HepG2 (cell line): ENCODE results near the gene GADD45G. TPM values are rescaled to one million over a fixed set of nuclear protein-coding genes. Genes with fewer than 3 reads are reported as not detected.
A peak's percentile ranks its signal among the peaks of the same experiment; 100 is the strongest.

ENCODE experiments used
- ATAC-seq: fragments of 200-7000 bp; cut with Tn5 transposase; 3 replicates; pipeline ENCODE4 v1.9.1; 2020; ENCODE audit warnings: mild to moderate bottlenecking, moderate library complexity
- BruUV-seq: library from RNA; stranded (reverse); fragments of 400-500 nt; replicated peaks from 2 replicates; lab custom pipeline; 2021; lab: Mats Ljungman, UMichigan
- CTCF ChIA-PET: fragments of 300-600 bp; formaldehyde crosslinking; extraction: SDS; loops from one replicate; lab custom pipeline; 2021; ENCODE audit warnings: low total read pairs, inconsistent platforms, low intra/inter-chr PET ratio; lab: Yijun Ruan, JAX
- POLR2A ChIA-PET: fragments of 350-600 bp; sonication (Branson Sonifier 250); formaldehyde crosslinking; loops from one replicate; lab custom pipeline; 2020; ENCODE audit warnings: antibody characterized with exemption, inconsistent platforms; lab: Yijun Ruan, JAX
- DNase-seq: peaks from one replicate; pipeline ENCODE4 v3.0.0-alpha.2; 2015; ENCODE audit warnings: low spot score
- FAIRE-seq: peaks from 3 replicates; lab custom pipeline; 2011; peaks lifted over from hg19 to GRCh38; lab: Jason Lieb, UNC
- H2AFZ ChIP-seq: one replicate; pipeline ENCODE4 v1.6.1; 2011; ENCODE audit warnings: low read length, inconsistent platforms
- H3K27ac ChIP-seq: fragments of 300-600 bp; 3 replicates; pipeline ENCODE4 v1.8.0; 2011; ENCODE audit warnings: mixed run types, mild to moderate bottlenecking, mixed read lengths, low read length, inconsistent platforms; ENCODE audit not compliant: insufficient read depth; ENCODE audit errors: extremely low read length
- H3K27me3 ChIP-seq, 2 experiments: fragments of 200-600 bp in 1 of 2; 2 replicates in 1 of 2; 3 replicates in 1 of 2; pipeline versions ENCODE4 v1.6.0 to v1.8.0; 2011; ENCODE audit warnings: low read length in 2 of 2, mild to moderate bottlenecking in 2 of 2, moderate library complexity in 2 of 2, inconsistent platforms in 1 of 2; ENCODE audit not compliant: insufficient read depth in 2 of 2, control insufficient read depth in 1 of 2
- H3K36me3 ChIP-seq, 2 experiments: fragments of 200-600 bp in 1 of 2; replicated peaks in 1 of 2; 2 replicates in 1 of 2; 3 replicates in 1 of 2; pipeline versions ENCODE4 v1.5.1 to v1.8.0; 2011; ENCODE audit warnings: low read length in 2 of 2, inconsistent platforms in 1 of 2; ENCODE audit not compliant: insufficient read depth in 2 of 2, control insufficient read depth in 1 of 2
- H3K4me1 ChIP-seq: 2 replicates; pipeline ENCODE4 v1.5.1; 2012; ENCODE audit warnings: low read length, inconsistent platforms; ENCODE audit not compliant: insufficient read depth
- H3K4me2 ChIP-seq: 2 replicates; pipeline ENCODE4 v1.6.0; 2011; ENCODE audit warnings: low read depth, low read length, inconsistent platforms
- H3K4me3 ChIP-seq, 3 experiments: fragments of 200-600 bp in 1 of 3; sonication (generic), shearing (Covaris generic) in 1 of 3; replicated peaks in 1 of 3; 2 replicates each; pipeline ENCODE4 v1.5.1; 2011 to 2016; ENCODE audit warnings: low read length in 3 of 3, inconsistent platforms in 2 of 3, low read depth in 2 of 3, mild to moderate bottlenecking in 2 of 3, control low read depth in 1 of 3, mixed read lengths in 1 of 3; ENCODE audit not compliant: insufficient read depth in 1 of 3
- H3K79me2 ChIP-seq: one replicate; pipeline ENCODE4 v1.6.1; 2011; ENCODE audit warnings: low read length, inconsistent platforms; ENCODE audit not compliant: insufficient read depth
- H3K9ac ChIP-seq: 2 replicates; pipeline ENCODE4 v1.6.0; 2011; ENCODE audit warnings: mild to moderate bottlenecking, low read depth, low read length, inconsistent platforms; ENCODE audit not compliant: insufficient read depth
- H3K9me3 ChIP-seq: 2 replicates; pipeline ENCODE4 v1.5.1; 2012; ENCODE audit warnings: mild to moderate bottlenecking, low read length
- H4K20me1 ChIP-seq: 2 replicates; pipeline ENCODE4 v1.6.0; 2011; ENCODE audit warnings: inconsistent platforms, mild to moderate bottlenecking, low read length, moderate library complexity; ENCODE audit not compliant: insufficient read depth
- ATF2 ChIP-seq: sonication (generic); formaldehyde crosslinking; IDR thresholded peaks from 2 replicates; pipeline ENCODE4 v1.4.0; 2020; ENCODE audit warnings: missing genetic modification reagents
- CBFB ChIP-seq: sonication (generic); formaldehyde crosslinking; IDR thresholded peaks from 2 replicates; pipeline ENCODE4 v1.4.0; 2020; ENCODE audit warnings: missing genetic modification reagents
- DNMT3B ChIP-seq: conservative IDR thresholded peaks from 2 replicates; pipeline ENCODE4 v1.6.1; 2016; ENCODE audit warnings: missing biosample characterization, control low read depth
- HNF1B ChIP-seq: sonication (generic); formaldehyde crosslinking; IDR thresholded peaks from 2 replicates; pipeline ENCODE4 v1.5.1; 2020; ENCODE audit warnings: mild to moderate bottlenecking, moderate library complexity, missing genetic modification reagents
- HOXA3 ChIP-seq: sonication (generic); formaldehyde crosslinking; IDR thresholded peaks from 2 replicates; pipeline ENCODE4 v1.5.0; 2020; ENCODE audit warnings: missing genetic modification reagents
- JUNB ChIP-seq: sonication (generic); formaldehyde crosslinking; IDR thresholded peaks from 2 replicates; pipeline ENCODE4 v1.8.0; 2022; ENCODE audit warnings: missing genetic modification reagents, mild to moderate bottlenecking, borderline replicate concordance
- KDM2A ChIP-seq: sonication (generic); formaldehyde crosslinking; IDR thresholded peaks from 2 replicates; pipeline ENCODE4 v1.4.0; 2020; ENCODE audit warnings: low read depth, missing genetic modification reagents, borderline replicate concordance
- NFKB2 ChIP-seq: sonication (generic); formaldehyde crosslinking; IDR thresholded peaks from 2 replicates; pipeline ENCODE4 v1.4.0; 2020; ENCODE audit warnings: missing genetic modification reagents, borderline replicate concordance
- PATZ1 ChIP-seq: sonication (generic); formaldehyde crosslinking; IDR thresholded peaks from 2 replicates; pipeline ENCODE4 v1.4.0; 2020; ENCODE audit warnings: missing genetic modification reagents
- PBX2 ChIP-seq: IDR thresholded peaks from 2 replicates; pipeline ENCODE4 v1.6.1; 2016; ENCODE audit warnings: control low read depth
- SMC3 ChIP-seq: IDR thresholded peaks from 2 replicates; pipeline ENCODE4 v1.6.1; 2011; ENCODE audit warnings: low read length, improper control_type of control experiment
- TBX2 ChIP-seq: sonication (generic); formaldehyde crosslinking; IDR thresholded peaks from 2 replicates; pipeline ENCODE4 v1.5.0; 2020; ENCODE audit warnings: missing genetic modification reagents, mild to moderate bottlenecking, borderline replicate concordance
- ZBTB21 ChIP-seq: sonication (generic); formaldehyde crosslinking; IDR thresholded peaks from 2 replicates; pipeline ENCODE4 v1.4.0; 2020; ENCODE audit warnings: missing genetic modification reagents
- ZMYM4 ChIP-seq: sonication (generic); formaldehyde crosslinking; IDR thresholded peaks from 2 replicates; pipeline ENCODE4 v1.8.1; 2023; ENCODE audit warnings: mild to moderate bottlenecking, missing genetic modification reagents
- ZNF430 ChIP-seq: sonication (generic); formaldehyde crosslinking; IDR thresholded peaks from 2 replicates; pipeline ENCODE4 v1.9.0; 2021; ENCODE audit warnings: mild to moderate bottlenecking, missing genetic modification reagents
- ZNF605 ChIP-seq: sonication (generic); formaldehyde crosslinking; IDR thresholded peaks from 2 replicates; pipeline ENCODE4 v1.8.0; 2022; ENCODE audit warnings: mild to moderate bottlenecking, missing genetic modification reagents
- ZNF614 ChIP-seq: IDR thresholded peaks from 2 replicates; pipeline ENCODE4 v1.6.1; 2018; ENCODE audit warnings: missing biosample characterization, missing genetic modification reagents, inconsistent platforms, borderline replicate concordance
- ZNF879 ChIP-seq: sonication (generic); formaldehyde crosslinking; IDR thresholded peaks from 2 replicates; pipeline ENCODE4 v1.8.1; 2023; ENCODE audit warnings: missing genetic modification reagents
- WGBS: methylation state at CpG from one replicate; pipeline ENCODE4 v1.1.6; 2017; ENCODE audit warnings: low lambda C conversion rate; 5-methylcytosine and 5-hydroxymethylcytosine counted together
- in situ Hi-C: cut with HindIII; loops from 2 replicates; pipeline ENCODE4 v1.10.0; 2017; ENCODE audit warnings: low pct_unique_long_range_greater_than_20kb; ENCODE audit not compliant: extremely low pct_ligation_motif_present
- intact Hi-C: fragments of 100-400 bp; cut with micrococcal nuclease; formaldehyde crosslinking; loops from one replicate; pipeline ENCODE4 v1.10.0; 2022; ENCODE audit not compliant: unreplicated experiment
- polyA plus RNA-seq, 8 experiments: library from polyadenylated mRNA; depleted of rRNA in 3 of 8; stranded (reverse) in 7 of 8; unstranded in 1 of 8; fragments of >200 nt; fragmentation: Illumina TruSeq in 4 of 8; extraction: Trizol in 4 of 8; gene quantifications; 2 replicates each; pipeline versions ENCODE4 v1.2.1 to v1.2.3, GENCODE V29; 2011 to 2016; ENCODE audit warnings: low read depth in 4 of 8, missing spikeins in 1 of 8, mixed read lengths in 1 of 8; ENCODE audit not compliant: insufficient read depth in 1 of 8
- total RNA-seq, 5 experiments: library from RNA; depleted of rRNA; stranded (reverse); fragments of >200 nt; fragmentation: Illumina TruSeq; extraction: Trizol; gene quantifications; 2 replicates each; pipeline ENCODE4 v1.2.3, GENCODE V29; 2016; ENCODE audit warnings: low read depth in 1 of 5

The GADD45G gene
- total and polyA plus RNA-seq, 2 of the 13 experiments (the other 11 are each of a cell fraction or from before 2014, with no cell fraction given): not detected

- Histone ChIP-seq H3K4me2 (peak overlapping the region; percentile 40), H3K9ac (no peak overlapping the region), H3K79me2 (no peaks in the 10 kb centered on the region), H3K4me3 (peak overlapping the region in 1 of 3 experiments; percentile 9; a peak in 1 of 6 replicates), H4K20me1 (no peaks in the 10 kb centered on the region), H3K36me3 (no peaks in the 10 kb centered on the region), H3K27ac (no peak overlapping the region), H2AFZ (peak overlapping the region; percentile 54), H3K4me1 (peaks cover 45% of the 10 kb centered on the region), H3K9me3 (no peaks in the 10 kb centered on the region), H3K27me3 (no peaks in the 10 kb centered on the region)
- no TSS peak for BruUV-seq
- POLR2A ChIA-PET: interaction anchor here (1.0 to 1.3 kb wide), 2 partner anchors 8 to 254 kb away, joined by 3 to 5 read pairs; partner anchors contain the start of gene CKS2
- intact Hi-C loops: no loop called here
- DNase-seq (peak; percentile 50), FAIRE-seq (peak; percentile 64), ATAC-seq (peak; percentile 95)
- WGBS: 32% methylated on average over 14 of the region's 14 CpGs
- in situ Hi-C loops: no loop called here
- CTCF ChIA-PET: no interaction called here
- 0 out of 2 replicates have a peak, but pooled peaks have one; percentile 17 for TF ChIP-seq NFKB2 (CRISPR knock-in tag)
- TF ChIP-seq JUNB: no peak
- TF ChIP-seq PATZ1 (CRISPR knock-in tag): no peak
- TF ChIP-seq HOXA3 (CRISPR knock-in tag): peak; percentile 56
- no peak for TF ChIP-seq ZNF430 (CRISPR knock-in tag)
- TF ChIP-seq HNF1B (CRISPR knock-in tag): 0 out of 2 replicates have a peak, but pooled peaks have one; percentile 12
- peak; percentile 81; the same call in 1 of the 2 replicates for TF ChIP-seq PBX2 (CRISPR knock-in tag)
- TF ChIP-seq ZNF605 (CRISPR knock-in tag): no peak
- TF ChIP-seq TBX2 (CRISPR knock-in tag): 0 out of 2 replicates have a peak, but pooled peaks have one; percentile 23
- no peak for TF ChIP-seq ZNF879 (CRISPR knock-in tag)
- TF ChIP-seq CBFB (CRISPR knock-in tag): no peak
- no peak for TF ChIP-seq DNMT3B (CRISPR knock-in tag)
- peak; percentile 81 for TF ChIP-seq ZBTB21 (CRISPR knock-in tag)
- TF ChIP-seq SMC3: 0 out of 2 replicates have a peak, but pooled peaks have one; percentile 16
- peak; percentile 41; the same call in 1 of the 2 replicates for TF ChIP-seq ZMYM4 (CRISPR knock-in tag)
- TF ChIP-seq ZNF614: peak; percentile 26; the same call in 1 of the 2 replicates
- no peak for TF ChIP-seq ATF2
- TF ChIP-seq KDM2A: peak; percentile 31; the same call in 1 of the 2 replicates
These were observed 40.4 kb upstream of the GADD45G start for GRCh38 chr9:89564346-89564878.
